T-helper 1 cell treated with Interleukin-12 subunit alpha and Interleukin-12 subunit beta and Interleukin-4 antibody, amounts not matched to agents 30 μg/mL and 1 μg/mL, for 36 hours (primary cell): Measurements from ENCODE around the gene PCBP4.
A peak's percentile ranks its signal among the peaks of the same experiment; 100 is the strongest.

Experiments
- H3K27ac Mint-ChIP-seq: one replicate; pipeline ENCODE4 v1.8.0; 2021; ENCODE audit warnings: mild to moderate bottlenecking, mixed read lengths
- H3K27me3 Mint-ChIP-seq: one replicate; pipeline ENCODE4 v1.8.0; 2021; ENCODE audit warnings: low read depth, mixed read lengths
- H3K36me3 Mint-ChIP-seq: one replicate; pipeline ENCODE4 v1.8.0; 2021; ENCODE audit warnings: low read depth, mixed read lengths
- H3K4me1 Mint-ChIP-seq: one replicate; pipeline ENCODE4 v1.8.0; 2021; ENCODE audit warnings: low read depth, mixed read lengths
- H3K4me3 Mint-ChIP-seq: one replicate; pipeline ENCODE4 v1.8.0; 2021; ENCODE audit warnings: mild to moderate bottlenecking, moderate library complexity, mixed read lengths
- H3K9me3 Mint-ChIP-seq: one replicate; pipeline ENCODE4 v1.8.0; 2021; ENCODE audit warnings: mixed read lengths

Gene PCBP4

GRCh38 chr3:51985063-51985462 is 17.8 kb upstream of the PCBP4 start:
- Mint-ChIP-seq H3K4me1 (peaks cover 24% of the 10 kb centered on the region), H3K4me3 (no peak overlapping the region), H3K27me3 (no peaks in the 10 kb centered on the region), H3K27ac (peak overlapping the region; percentile 57), H3K36me3 (peaks cover 6% of the 10 kb centered on the region), H3K9me3 (no peaks in the 10 kb centered on the region)

- Mint-ChIP-seq H3K27ac (peak overlapping the region; percentile 77), H3K27me3 (no peaks in the 10 kb centered on the region), H3K4me3 (peak overlapping the region; percentile 93), H3K4me1 (peaks cover 24% of the 10 kb centered on the region), H3K9me3 (no peaks in the 10 kb centered on the region), H3K36me3 (peaks cover 6% of the 10 kb centered on the region)
Measured at GRCh38 chr3:51984269-51984647, 17.0 kb upstream of the PCBP4 start.

- no peaks in the 10 kb centered on the region for H3K9me3 Mint-ChIP-seq
Measured at GRCh38 chr3:51983578-51984268, 16.5 kb upstream of the PCBP4 start.

GRCh38 chr3:51982838-51983577 is 15.8 kb upstream of the PCBP4 start, which contains the start of gene ACY1:
Gene ACY1 (plus strand): TSS chr3:51983535. CDS start chr3:51984065, 530 bp downstream.
- Mint-ChIP-seq H3K27ac (peak within 1 kb of the TSS; percentile 93), H3K27me3 (no peaks in the 10 kb centered on the region), H3K4me1 (peaks cover 20% of the 10 kb centered on the region), H3K9me3 (no peaks in the 10 kb centered on the region), H3K36me3 (peaks cover 6% of the 10 kb centered on the region), H3K4me3 (peak within 1 kb of the TSS; percentile 93)

More at GRCh38 chr3:51983578-51984268, 16.5 kb upstream of the PCBP4 start:
- Mint-ChIP-seq H3K4me1 (peaks cover 21% of the 10 kb centered on the region), H3K36me3 (peaks cover 6% of the 10 kb centered on the region), H3K27ac (peak overlapping the region; percentile 91), H3K27me3 (no peaks in the 10 kb centered on the region), H3K4me3 (peak overlapping the region; percentile 93)

GRCh38 chr3:51982352-51982837 is 15.1 kb upstream of the PCBP4 start:
- Mint-ChIP-seq H3K9me3 (no peaks in the 10 kb centered on the region), H3K27me3 (no peaks in the 10 kb centered on the region), H3K27ac (peak overlapping the region; percentile 93), H3K36me3 (peaks cover 6% of the 10 kb centered on the region), H3K4me1 (peaks cover 20% of the 10 kb centered on the region), H3K4me3 (peak overlapping the region; percentile 93)

GRCh38 chr3:51980253-51980652 is 13.0 kb upstream of the PCBP4 start:
- Mint-ChIP-seq H3K4me3 (no peak overlapping the region), H3K27me3 (no peaks in the 10 kb centered on the region), H3K4me1 (peaks cover 33% of the 10 kb centered on the region), H3K9me3 (no peaks in the 10 kb centered on the region), H3K36me3 (peaks cover 6% of the 10 kb centered on the region), H3K27ac (no peak overlapping the region)

- peaks cover 6% of the 10 kb centered on the region for H3K36me3 Mint-ChIP-seq
- H3K4me3 Mint-ChIP-seq: no peak overlapping the region
- H3K27me3 Mint-ChIP-seq: no peaks in the 10 kb centered on the region
- H3K4me1 Mint-ChIP-seq: peaks cover 36% of the 10 kb centered on the region
- no peak overlapping the region for H3K27ac Mint-ChIP-seq
- H3K9me3 Mint-ChIP-seq: no peaks in the 10 kb centered on the region
Measured at GRCh38 chr3:51978143-51978502, 10.9 kb upstream of the PCBP4 start.

- Mint-ChIP-seq H3K4me1 (peaks cover 34% of the 10 kb centered on the region), H3K4me3 (peak overlapping the region; percentile 45), H3K36me3 (peaks cover 4% of the 10 kb centered on the region), H3K27ac (peak overlapping the region; percentile 53), H3K27me3 (no peaks in the 10 kb centered on the region), H3K9me3 (no peaks in the 10 kb centered on the region)
Measured at GRCh38 chr3:51977446-51978142, 10.3 kb upstream of the PCBP4 start.

- Mint-ChIP-seq H3K27me3 (no peaks in the 10 kb centered on the region), H3K27ac (peak overlapping the region; percentile 79), H3K4me1 (peaks cover 25% of the 10 kb centered on the region), H3K36me3 (peaks cover 3% of the 10 kb centered on the region), H3K9me3 (no peaks in the 10 kb centered on the region), H3K4me3 (peak overlapping the region; percentile 90)
Measured at GRCh38 chr3:51975852-51976549, 8.7 kb upstream of the PCBP4 start.

- H3K4me1 Mint-ChIP-seq: peaks cover 23% of the 10 kb centered on the region
- H3K9me3 Mint-ChIP-seq: no peaks in the 10 kb centered on the region
- H3K27ac Mint-ChIP-seq: peak within 1 kb of the TSS; percentile 88
- no peaks in the 10 kb centered on the region for H3K36me3 Mint-ChIP-seq
- peak within 1 kb of the TSS; percentile 94 for H3K4me3 Mint-ChIP-seq
- no peaks in the 10 kb centered on the region for H3K27me3 Mint-ChIP-seq
Measured at GRCh38 chr3:51974963-51975851, 8.0 kb upstream of the PCBP4 start, which contains the start of gene ABHD14A. Gene ABHD14A (plus strand): TSS chr3:51975064. CDS start chr3:51975136, 72 bp downstream.

GRCh38 chr3:51974277-51974962 is 7.2 kb upstream of the PCBP4 start:
- Mint-ChIP-seq H3K9me3 (no peaks in the 10 kb centered on the region), H3K4me3 (peak overlapping the region; percentile 94), H3K4me1 (peaks cover 23% of the 10 kb centered on the region), H3K36me3 (no peaks in the 10 kb centered on the region), H3K27me3 (no peaks in the 10 kb centered on the region), H3K27ac (peak overlapping the region; percentile 88)

GRCh38 chr3:51971350-51971749 is 4.1 kb upstream of the PCBP4 start:
- peaks cover 16% of the 10 kb centered on the region for H3K4me1 Mint-ChIP-seq
- no peaks in the 10 kb centered on the region for H3K36me3 Mint-ChIP-seq
- no peak overlapping the region for H3K27ac Mint-ChIP-seq
- H3K27me3 Mint-ChIP-seq: no peaks in the 10 kb centered on the region
- no peaks in the 10 kb centered on the region for H3K9me3 Mint-ChIP-seq
- no peak overlapping the region for H3K4me3 Mint-ChIP-seq
